Effector memory CD8-positive, alpha-beta T cell (primary cell): ENCODE measurements around the gene PPP1R1B.

Experiments used
- ATAC-seq: fragments of 150-1000 bp; cut with Tn5 transposase; replicated peaks from 2 replicates; pipeline ENCODE4 v1.10.0; 2021; ENCODE audit warnings: mild to moderate bottlenecking, moderate library complexity
- DNase-seq, 3 experiments: peaks; one replicate each; pipeline ENCODE4 v3.0.0; 2021
- H3K27ac Mint-ChIP-seq, 2 donors: one replicate each; pipeline ENCODE4 v1.8.0; 2022; ENCODE audit warnings: mild to moderate bottlenecking in 2 of 2, mixed read lengths in 2 of 2, moderate library complexity in 2 of 2
- H3K27me3 Mint-ChIP-seq, 2 donors: one replicate each; pipeline ENCODE4 v1.8.0; 2022; ENCODE audit warnings: mixed read lengths in 2 of 2
- H3K36me3 Mint-ChIP-seq: one replicate; pipeline ENCODE4 v1.8.0; 2022; ENCODE audit warnings: mild to moderate bottlenecking, moderate library complexity, mixed read lengths; ENCODE audit not compliant: insufficient read depth
- H3K4me1 Mint-ChIP-seq, 2 donors: one replicate each; pipeline ENCODE4 v1.8.0; 2022; ENCODE audit warnings: low read depth in 2 of 2, mixed read lengths in 2 of 2
- H3K4me3 Mint-ChIP-seq, 2 donors: one replicate each; pipeline ENCODE4 v1.8.0; 2022; ENCODE audit warnings: mild to moderate bottlenecking in 2 of 2, mixed read lengths in 2 of 2, moderate library complexity in 2 of 2
- H3K9me3 Mint-ChIP-seq, 2 donors: one replicate each; pipeline ENCODE4 v1.8.0; 2022; ENCODE audit warnings: mixed read lengths in 2 of 2

PPP1R1B gene

GRCh38 chr17:39636927-39637736 is 10.4 kb downstream of the PPP1R1B start, which contains the start of gene STARD3:
Gene STARD3 (plus strand): TSS chr17:39637144. CDS start chr17:39653532, 16,388 bp downstream.
- ATAC-seq (peak; percentile 90), DNase-seq (peak; percentile 83 to 84 (median 84))
- Mint-ChIP-seq H3K4me1 (peaks cover 48 to 49% of the 10 kb centered on the region in 2 donors), H3K4me3 (peak within 1 kb of the TSS; percentile 86 to 93), H3K27ac (peak within 1 kb of the TSS; percentile 73 to 93), H3K27me3 (peaks cover 1 to 4% of the 10 kb centered on the region in 2 donors), H3K36me3 (no peaks in the 10 kb centered on the region), H3K9me3 (no peaks in the 10 kb centered on the region)

- Mint-ChIP-seq H3K9me3 (no peaks in the 10 kb centered on the region), H3K27ac (peak overlapping the region in 1 of 2 donors; percentile 93), H3K4me3 (peak overlapping the region; percentile 86 to 93), H3K27me3 (no peaks in the 10 kb centered on the region), H3K36me3 (no peaks in the 10 kb centered on the region), H3K4me1 (peaks cover 60 to 61% of the 10 kb centered on the region in 2 donors)
- DNase-seq (no peak), ATAC-seq (no peak)
Observed at GRCh38 chr17:39638317-39638716, 11.6 kb downstream of the PPP1R1B start.

- Mint-ChIP-seq H3K9me3 (no peaks in the 10 kb centered on the region), H3K27me3 (no peaks in the 10 kb centered on the region), H3K4me3 (peak overlapping the region; percentile 19 to 50), H3K4me1 (peaks cover 64 to 67% of the 10 kb centered on the region in 2 donors), H3K36me3 (no peaks in the 10 kb centered on the region), H3K27ac (no peak overlapping the region)
- DNase-seq: no peak
- ATAC-seq: no peak
Observed at GRCh38 chr17:39639043-39639442, 12.3 kb downstream of the PPP1R1B start.

- Mint-ChIP-seq H3K4me1 (peaks cover 68 to 69% of the 10 kb centered on the region in 2 donors), H3K36me3 (peaks cover 1% of the 10 kb centered on the region), H3K27me3 (no peaks in the 10 kb centered on the region), H3K4me3 (peak overlapping the region; percentile 19 to 52), H3K27ac (peak overlapping the region in 1 of 2 donors; percentile 20), H3K9me3 (no peaks in the 10 kb centered on the region)
- no peak for ATAC-seq
- no peak for DNase-seq
Observed at GRCh38 chr17:39639566-39640458, 13.1 kb downstream of the PPP1R1B start.

GRCh38 chr17:39640591-39641031 is 13.9 kb downstream of the PPP1R1B start:
- DNase-seq (no peak), ATAC-seq (no peak)
- Mint-ChIP-seq H3K27ac (peak overlapping the region in 1 of 2 donors; percentile 22), H3K27me3 (no peaks in the 10 kb centered on the region), H3K36me3 (peaks cover 3% of the 10 kb centered on the region), H3K9me3 (no peaks in the 10 kb centered on the region), H3K4me3 (no peak overlapping the region), H3K4me1 (peaks cover 75 to 77% of the 10 kb centered on the region in 2 donors)

GRCh38 chr17:39641097-39641496 is 14.3 kb downstream of the PPP1R1B start:
- H3K27ac Mint-ChIP-seq: peak overlapping the region; percentile 27 to 73
- H3K4me1 Mint-ChIP-seq: peaks cover 75 to 80% of the 10 kb centered on the region in 2 donors
- H3K4me3 Mint-ChIP-seq: no peak overlapping the region
- peaks cover 8% of the 10 kb centered on the region for H3K36me3 Mint-ChIP-seq
- DNase-seq: no peak
- no peak for ATAC-seq
- H3K9me3 Mint-ChIP-seq: no peaks in the 10 kb centered on the region
- no peaks in the 10 kb centered on the region for H3K27me3 Mint-ChIP-seq

- no peaks in the 10 kb centered on the region for H3K27me3 Mint-ChIP-seq
- no peak overlapping the region for H3K4me3 Mint-ChIP-seq
- peaks cover 71 to 76% of the 10 kb centered on the region in 2 donors for H3K4me1 Mint-ChIP-seq
- DNase-seq (no peak), ATAC-seq (no peak)
- peak overlapping the region; percentile 27 to 73 for H3K27ac Mint-ChIP-seq
- H3K36me3 Mint-ChIP-seq: peaks cover 10% of the 10 kb centered on the region
- H3K9me3 Mint-ChIP-seq: no peaks in the 10 kb centered on the region
Observed at GRCh38 chr17:39641883-39642282, 15.1 kb downstream of the PPP1R1B start.

GRCh38 chr17:39642291-39643074 is 15.7 kb downstream of the PPP1R1B start:
- no peak for ATAC-seq
- H3K9me3 Mint-ChIP-seq: no peaks in the 10 kb centered on the region
- H3K4me1 Mint-ChIP-seq: peaks cover 71 to 75% of the 10 kb centered on the region in 2 donors
- H3K27me3 Mint-ChIP-seq: no peaks in the 10 kb centered on the region
- no peak overlapping the region for H3K4me3 Mint-ChIP-seq
- no peak for DNase-seq
- H3K36me3 Mint-ChIP-seq: peaks cover 10% of the 10 kb centered on the region
- peak overlapping the region; percentile 32 to 74 for H3K27ac Mint-ChIP-seq

- Mint-ChIP-seq H3K4me1 (peaks cover 64 to 67% of the 10 kb centered on the region in 2 donors), H3K4me3 (no peak overlapping the region), H3K9me3 (no peaks in the 10 kb centered on the region), H3K27ac (peak overlapping the region; percentile 67 to 74), H3K36me3 (peaks cover 14% of the 10 kb centered on the region), H3K27me3 (no peaks in the 10 kb centered on the region)
- ATAC-seq (no peak), DNase-seq (no peak)
Observed at GRCh38 chr17:39643271-39643670, 16.5 kb downstream of the PPP1R1B start.

- H3K4me3 Mint-ChIP-seq: no peak overlapping the region
- H3K9me3 Mint-ChIP-seq: no peaks in the 10 kb centered on the region
- no peak for ATAC-seq
- H3K4me1 Mint-ChIP-seq: peaks cover 48 to 60% of the 10 kb centered on the region in 2 donors
- H3K36me3 Mint-ChIP-seq: peaks cover 18% of the 10 kb centered on the region
- no peak for DNase-seq
- no peak overlapping the region for H3K27ac Mint-ChIP-seq
- H3K27me3 Mint-ChIP-seq: no peaks in the 10 kb centered on the region
Observed at GRCh38 chr17:39647256-39647655, 20.5 kb downstream of the PPP1R1B start.

- Mint-ChIP-seq H3K4me1 (peaks cover 46 to 53% of the 10 kb centered on the region in 2 donors), H3K27ac (peak overlapping the region; percentile 15 to 44), H3K4me3 (no peak overlapping the region), H3K36me3 (peaks cover 21% of the 10 kb centered on the region), H3K9me3 (no peaks in the 10 kb centered on the region), H3K27me3 (no peaks in the 10 kb centered on the region)
- ATAC-seq (no peak), DNase-seq (no peak)
Observed at GRCh38 chr17:39648616-39649366, 22.0 kb downstream of the PPP1R1B start.

- H3K36me3 Mint-ChIP-seq: peaks cover 19% of the 10 kb centered on the region
- no peak for ATAC-seq
- H3K4me1 Mint-ChIP-seq: peaks cover 38 to 48% of the 10 kb centered on the region in 2 donors
Observed at GRCh38 chr17:39650121-39650579, 23.4 kb downstream of the PPP1R1B start.

More at GRCh38 chr17:39650121-39650579, 23.4 kb downstream of the PPP1R1B start:
- no peak for DNase-seq
- Mint-ChIP-seq H3K9me3 (no peaks in the 10 kb centered on the region), H3K27me3 (no peaks in the 10 kb centered on the region), H3K4me3 (no peak overlapping the region), H3K27ac (peak overlapping the region; percentile 63 to 74)
